Neural progenitor cell (in vitro differentiated cells): Measurements from ENCODE around the gene TRPM3.

Source experiments
- CTCF ChIP-seq: fragments of 200-600 bp; sonication (generic); IDR thresholded peaks from 2 replicates; pipeline ENCODE4 v1.5.1; 2017; ENCODE audit warnings: antibody characterized with exemption, mild to moderate bottlenecking
- EZH2 ChIP-seq: fragments of 200-600 bp; sonication (generic); IDR thresholded peaks from 2 replicates; pipeline ENCODE4 v1.6.1; 2017; ENCODE audit warnings: antibody characterized with exemption, mild to moderate bottlenecking, moderate library complexity
- EZH2phosphoT487 ChIP-seq: fragments of 200-600 bp; sonication (generic); IDR thresholded peaks from 2 replicates; pipeline ENCODE4 v1.6.1; 2017; ENCODE audit warnings: antibody characterized with exemption

- TF ChIP-seq CTCF (no peak), EZH2phosphoT487 (no peak), EZH2 (no peak)
These were observed 184.9 kb downstream of the TRPM3 start for GRCh38 chr9:70936536-70936935.
